PFSK-1 (cell line): Measurements from ENCODE around the gene HLA-DPA1.

Source experiments
- FOXP2 ChIP-seq: optimal IDR thresholded peaks from 2 replicates; pipeline ENCODE3; 2011; ENCODE audit warnings: borderline replicate concordance, control low read depth, inconsistent platforms; ENCODE audit not compliant: insufficient read depth; ENCODE audit errors: extremely low read length, extremely low read depth
- POLR2AphosphoS5 ChIP-seq: IDR thresholded peaks from 2 replicates; pipeline ENCODE4 v1.6.1; 2012; ENCODE audit warnings: low read depth, mild to moderate bottlenecking, control low read depth, low read length, moderate library complexity
- SIN3A ChIP-seq: IDR thresholded peaks from 2 replicates; pipeline ENCODE4 v1.6.1; 2012; ENCODE audit warnings: mild to moderate bottlenecking, low read length, moderate library complexity, borderline replicate concordance; ENCODE audit not compliant: insufficient read depth
- TAF1 ChIP-seq: IDR thresholded peaks from 2 replicates; pipeline ENCODE4 v1.6.1; 2012; ENCODE audit warnings: low read length, control low read depth, borderline replicate concordance; ENCODE audit not compliant: insufficient read depth
- TF ChIP-seq, protein P1 (sequence below), 2 experiments: IDR thresholded peaks; 2 replicates each; pipeline versions ENCODE4 v1.6.1 to v1.8.0; 2011 to 2012; ENCODE audit warnings: low read depth in 2 of 2, low read length in 2 of 2, control low read depth in 1 of 2, inconsistent platforms in 1 of 2, mild to moderate bottlenecking in 1 of 2, moderate library complexity in 1 of 2; ENCODE audit not compliant: insufficient read depth in 1 of 2

Gene HLA-DPA1

GRCh38 chr6:33103776-33104175, 30.3 kb upstream of the HLA-DPA1 start:
- TF ChIP-seq SIN3A (no peak), POLR2AphosphoS5 (no peak), FOXP2 (no peak), TAF1 (no peak)
- TF ChIP-seq, protein P1, sequence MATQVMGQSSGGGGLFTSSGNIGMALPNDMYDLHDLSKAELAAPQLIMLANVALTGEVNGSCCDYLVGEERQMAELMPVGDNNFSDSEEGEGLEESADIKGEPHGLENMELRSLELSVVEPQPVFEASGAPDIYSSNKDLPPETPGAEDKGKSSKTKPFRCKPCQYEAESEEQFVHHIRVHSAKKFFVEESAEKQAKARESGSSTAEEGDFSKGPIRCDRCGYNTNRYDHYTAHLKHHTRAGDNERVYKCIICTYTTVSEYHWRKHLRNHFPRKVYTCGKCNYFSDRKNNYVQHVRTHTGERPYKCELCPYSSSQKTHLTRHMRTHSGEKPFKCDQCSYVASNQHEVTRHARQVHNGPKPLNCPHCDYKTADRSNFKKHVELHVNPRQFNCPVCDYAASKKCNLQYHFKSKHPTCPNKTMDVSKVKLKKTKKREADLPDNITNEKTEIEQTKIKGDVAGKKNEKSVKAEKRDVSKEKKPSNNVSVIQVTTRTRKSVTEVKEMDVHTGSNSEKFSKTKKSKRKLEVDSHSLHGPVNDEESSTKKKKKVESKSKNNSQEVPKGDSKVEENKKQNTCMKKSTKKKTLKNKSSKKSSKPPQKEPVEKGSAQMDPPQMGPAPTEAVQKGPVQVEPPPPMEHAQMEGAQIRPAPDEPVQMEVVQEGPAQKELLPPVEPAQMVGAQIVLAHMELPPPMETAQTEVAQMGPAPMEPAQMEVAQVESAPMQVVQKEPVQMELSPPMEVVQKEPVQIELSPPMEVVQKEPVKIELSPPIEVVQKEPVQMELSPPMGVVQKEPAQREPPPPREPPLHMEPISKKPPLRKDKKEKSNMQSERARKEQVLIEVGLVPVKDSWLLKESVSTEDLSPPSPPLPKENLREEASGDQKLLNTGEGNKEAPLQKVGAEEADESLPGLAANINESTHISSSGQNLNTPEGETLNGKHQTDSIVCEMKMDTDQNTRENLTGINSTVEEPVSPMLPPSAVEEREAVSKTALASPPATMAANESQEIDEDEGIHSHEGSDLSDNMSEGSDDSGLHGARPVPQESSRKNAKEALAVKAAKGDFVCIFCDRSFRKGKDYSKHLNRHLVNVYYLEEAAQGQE (IDR thresholded peaks at IDR 0.05; ENCODE audit: insufficient read depth in 1 of 2, low read depth in 2 of 2, low read length in 2 of 2) = no peak

GRCh38 chr6:33095681-33096080, 22.2 kb upstream of the HLA-DPA1 start:
- TF ChIP-seq POLR2AphosphoS5 (no peak), SIN3A (no peak), FOXP2 (no peak), TAF1 (no peak)
- TF ChIP-seq, protein P1 (IDR thresholded peaks at IDR 0.05; ENCODE audit: insufficient read depth in 1 of 2, low read depth in 2 of 2, low read length in 2 of 2) = no peak

- no peak for TF ChIP-seq SIN3A
- no peak for TF ChIP-seq FOXP2
- no peak for TF ChIP-seq TAF1
- TF ChIP-seq, protein P1 (IDR thresholded peaks at IDR 0.05; ENCODE audit: insufficient read depth in 1 of 2, low read depth in 2 of 2, low read length in 2 of 2) = no peak
- TF ChIP-seq POLR2AphosphoS5 = no peak
Observed at GRCh38 chr6:33093855-33094254, 20.4 kb upstream of the HLA-DPA1 start.

DNA sequence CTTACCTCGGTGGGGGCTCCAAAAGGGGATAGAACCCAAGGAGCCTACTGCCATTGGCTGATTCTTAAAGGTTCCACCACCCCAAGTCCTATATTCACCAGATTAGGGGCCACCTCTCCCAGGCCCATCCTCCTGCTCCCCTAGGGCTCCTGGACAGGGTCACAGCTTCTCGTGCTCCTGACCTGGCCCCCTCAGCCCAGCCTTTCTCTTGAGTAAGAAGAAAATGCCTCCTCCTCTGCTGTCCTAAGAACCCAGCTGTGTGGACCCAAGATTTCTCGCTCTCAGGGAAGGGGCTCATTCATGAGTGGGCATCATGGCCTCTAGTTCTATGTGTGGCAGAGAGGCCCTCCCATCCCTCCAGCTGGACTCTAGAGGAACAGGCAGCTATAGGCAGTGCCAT, 18.9 kb upstream of the HLA-DPA1 start:
- TF ChIP-seq SIN3A (no peak), TAF1 (no peak), POLR2AphosphoS5 (no peak), FOXP2 (no peak)
- TF ChIP-seq, protein P1 (IDR thresholded peaks at IDR 0.05; ENCODE audit: insufficient read depth in 1 of 2, low read depth in 2 of 2, low read length in 2 of 2) = no peak

DNA sequence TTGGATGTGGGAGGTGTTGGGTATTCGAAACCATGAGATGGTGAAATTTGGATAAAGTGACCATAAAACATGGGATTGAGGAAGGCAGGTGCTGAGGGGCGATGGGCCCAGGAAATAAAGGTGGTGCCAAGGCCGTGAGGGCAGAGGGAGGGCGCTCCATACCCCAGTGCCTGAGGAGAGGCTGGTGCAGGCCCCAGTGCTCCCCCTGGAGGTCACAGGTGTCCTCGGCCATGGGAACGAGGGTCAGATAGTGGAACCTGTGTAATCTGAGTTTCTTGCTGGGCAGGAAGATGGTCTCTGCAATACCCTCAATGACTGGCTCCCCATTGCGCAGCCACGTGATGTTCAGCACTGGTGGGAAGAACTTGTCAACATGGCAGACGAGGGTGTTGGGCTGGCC, 18.5 kb upstream of the HLA-DPA1 start:
- no peak for TF ChIP-seq POLR2AphosphoS5
- TF ChIP-seq FOXP2 = no peak
- TF ChIP-seq SIN3A = no peak
- no peak for TF ChIP-seq TAF1
- TF ChIP-seq, protein P1 (IDR thresholded peaks at IDR 0.05; ENCODE audit: insufficient read depth in 1 of 2, low read depth in 2 of 2, low read length in 2 of 2) = no peak
